Upper lobe of right lung (tissue), 1 donor: ENCODE data around the gene CCSER1. TPM values are rescaled to one million over a fixed set of nuclear protein-coding genes. Genes with fewer than 3 reads are reported as not detected.

Source experiments
- ATAC-seq: fragments of 200-7000 bp; cut with Tn5 transposase; one replicate; pipeline ENCODE4 v1.9.1; 2020; ENCODE audit warnings: mild to moderate bottlenecking, moderate library complexity
- DNase-seq: peaks from one replicate; pipeline ENCODE4 v3.0.0-alpha.2; 2020
- H3K27ac ChIP-seq: fragments of 200-600 bp; one replicate; pipeline ENCODE4 v1.8.0; 2022
- H3K27me3 ChIP-seq: fragments of 200-600 bp; one replicate; pipeline ENCODE4 v1.8.0; 2022; ENCODE audit warnings: mild to moderate bottlenecking
- H3K36me3 ChIP-seq: fragments of 200-600 bp; one replicate; pipeline ENCODE4 v1.8.0; 2022
- H3K4me1 ChIP-seq: fragments of 200-600 bp; one replicate; pipeline ENCODE4 v1.8.0; 2022
- H3K4me3 ChIP-seq: fragments of 200-600 bp; one replicate; pipeline ENCODE4 v1.8.0; 2022; ENCODE audit warnings: mild to moderate bottlenecking
- H3K9me3 ChIP-seq: fragments of 200-600 bp; one replicate; pipeline ENCODE4 v1.8.0; 2022
- intact Hi-C: fragments of 100-400 bp; cut with DNase I; formaldehyde crosslinking; loops from one replicate; pipeline ENCODE4 v1.11.0; 2022
- total RNA-seq: library from RNA; stranded (reverse); fragmentation: NEBNext Ultra II Directional; extraction: Animal tissue kit (Norgen Biotek cat#: 25700); gene quantifications from one replicate; pipeline ENCODE4 v1.2.1, GENCODE V29; 2021
- TF ChIP-seq, protein P1 (sequence below): fragments of 200-600 bp; IDR thresholded peaks from one replicate; pipeline ENCODE4 v1.8.0; 2022; ENCODE audit warnings: antibody characterized with exemption
- donor health status: DM: no; HTN: yes; CAD: no; lungs with severe emphysema.

CCSER1 gene
- total RNA-seq, 1 donor from 2014 or later, result 7.4 TPM

DNA sequence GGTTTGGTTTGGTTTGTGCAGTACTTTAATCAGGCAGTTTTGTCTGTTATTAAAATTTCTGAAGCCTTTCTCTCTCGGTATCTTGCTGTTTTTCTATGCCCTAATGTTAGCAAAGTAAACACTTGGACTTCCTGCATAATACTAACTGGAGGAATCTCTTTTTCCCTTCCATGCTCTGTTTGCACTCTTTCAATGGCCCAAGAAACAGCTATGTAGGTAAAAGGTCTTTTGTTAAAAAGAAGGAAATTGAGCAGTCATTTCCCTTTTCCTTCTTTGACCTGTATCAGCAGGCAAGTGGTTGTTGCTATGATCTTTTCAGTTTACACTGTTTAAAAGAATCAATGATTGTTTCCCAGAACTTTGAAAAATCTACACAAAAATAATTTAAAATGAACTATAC is 82.7 kb downstream of the CCSER1 start:
- TF ChIP-seq, protein P1, sequence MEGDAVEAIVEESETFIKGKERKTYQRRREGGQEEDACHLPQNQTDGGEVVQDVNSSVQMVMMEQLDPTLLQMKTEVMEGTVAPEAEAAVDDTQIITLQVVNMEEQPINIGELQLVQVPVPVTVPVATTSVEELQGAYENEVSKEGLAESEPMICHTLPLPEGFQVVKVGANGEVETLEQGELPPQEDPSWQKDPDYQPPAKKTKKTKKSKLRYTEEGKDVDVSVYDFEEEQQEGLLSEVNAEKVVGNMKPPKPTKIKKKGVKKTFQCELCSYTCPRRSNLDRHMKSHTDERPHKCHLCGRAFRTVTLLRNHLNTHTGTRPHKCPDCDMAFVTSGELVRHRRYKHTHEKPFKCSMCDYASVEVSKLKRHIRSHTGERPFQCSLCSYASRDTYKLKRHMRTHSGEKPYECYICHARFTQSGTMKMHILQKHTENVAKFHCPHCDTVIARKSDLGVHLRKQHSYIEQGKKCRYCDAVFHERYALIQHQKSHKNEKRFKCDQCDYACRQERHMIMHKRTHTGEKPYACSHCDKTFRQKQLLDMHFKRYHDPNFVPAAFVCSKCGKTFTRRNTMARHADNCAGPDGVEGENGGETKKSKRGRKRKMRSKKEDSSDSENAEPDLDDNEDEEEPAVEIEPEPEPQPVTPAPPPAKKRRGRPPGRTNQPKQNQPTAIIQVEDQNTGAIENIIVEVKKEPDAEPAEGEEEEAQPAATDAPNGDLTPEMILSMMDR, result no peak
- Histone ChIP-seq H3K36me3 (no peaks in the 10 kb centered on the region), H3K27me3 (no peaks in the 10 kb centered on the region), H3K9me3 (no peaks in the 10 kb centered on the region), H3K27ac (no peak overlapping the region), H3K4me1 (no peaks in the 10 kb centered on the region), H3K4me3 (no peak overlapping the region)
- intact Hi-C loops, result no loop called here
- ATAC-seq (no peak), DNase-seq (no peak)

DNA sequence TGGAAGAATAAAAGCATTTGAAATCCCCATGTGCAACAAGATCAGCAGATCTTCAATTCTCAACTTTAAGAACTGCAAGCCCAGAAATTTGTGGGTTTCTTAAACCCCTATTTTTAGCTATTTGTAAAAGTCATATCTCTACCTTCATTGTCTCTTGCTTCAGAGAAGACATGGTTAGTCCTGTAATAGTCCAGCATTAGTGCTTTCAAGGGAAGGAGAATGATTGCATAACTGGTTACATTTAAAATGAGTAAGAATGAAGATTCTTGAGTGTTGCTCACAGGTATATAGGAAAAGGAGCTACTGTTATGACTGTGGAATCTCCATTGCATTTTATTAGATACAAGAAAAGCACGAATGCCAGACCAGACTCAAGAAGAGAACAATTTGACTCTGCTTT is 84.0 kb downstream of the CCSER1 start:
- H3K4me1 ChIP-seq, result no peaks in the 10 kb centered on the region
- H3K36me3 ChIP-seq, result no peaks in the 10 kb centered on the region
- no peak for ATAC-seq
- DNase-seq, result no peak
- no peaks in the 10 kb centered on the region for H3K9me3 ChIP-seq
- no peaks in the 10 kb centered on the region for H3K27me3 ChIP-seq
- intact Hi-C loops, result no loop called here
- no peak overlapping the region for H3K4me3 ChIP-seq
- H3K27ac ChIP-seq, result no peak overlapping the region
- TF ChIP-seq, protein P1, result no peak

DNA sequence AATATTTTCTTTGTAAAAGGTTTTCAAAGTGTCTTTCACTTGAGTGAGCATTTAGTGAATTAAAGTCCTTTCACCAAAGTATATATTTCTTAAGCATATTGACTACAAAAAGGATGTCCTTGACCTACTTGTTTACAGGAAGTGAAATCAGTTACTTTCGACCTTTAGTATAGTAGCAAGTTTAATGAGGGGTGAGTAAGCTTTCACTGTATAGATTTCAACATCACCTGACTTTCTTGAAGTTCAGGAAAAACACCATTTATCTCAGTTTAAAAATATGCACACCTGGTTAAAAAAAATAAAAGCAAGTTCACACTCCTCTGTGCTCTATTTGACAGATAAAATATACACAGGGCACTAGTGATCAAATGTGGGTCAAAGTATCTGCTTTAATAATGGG is 88.1 kb downstream of the CCSER1 start:
- no peaks in the 10 kb centered on the region for H3K4me1 ChIP-seq
- no peak overlapping the region for H3K27ac ChIP-seq
- H3K4me3 ChIP-seq, result no peak overlapping the region
- TF ChIP-seq, protein P1, result no peak
- no peaks in the 10 kb centered on the region for H3K9me3 ChIP-seq
- H3K27me3 ChIP-seq, result no peaks in the 10 kb centered on the region
- intact Hi-C loops, result no loop called here
- ATAC-seq (no peak), DNase-seq (no peak)
- no peaks in the 10 kb centered on the region for H3K36me3 ChIP-seq

DNA sequence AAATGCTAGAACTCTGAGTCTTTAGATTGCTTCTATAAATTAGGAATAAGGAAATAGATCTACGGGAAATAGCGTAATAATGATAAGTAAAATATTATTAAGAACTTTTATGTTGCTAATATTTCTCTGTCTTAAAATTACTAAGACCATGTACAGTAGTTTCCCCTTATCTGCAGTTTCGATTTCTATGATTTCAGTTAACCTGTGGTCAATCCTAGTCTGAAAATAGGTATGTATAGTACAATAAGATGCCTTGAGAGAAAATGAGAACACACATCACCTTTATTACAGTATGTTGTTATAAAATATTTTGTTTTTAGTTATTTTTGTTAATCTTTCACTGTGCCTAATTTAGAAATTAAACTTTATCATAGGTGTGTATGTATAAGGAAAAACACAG is 92.6 kb downstream of the CCSER1 start:
- Histone ChIP-seq H3K36me3 (no peaks in the 10 kb centered on the region), H3K4me1 (no peaks in the 10 kb centered on the region), H3K27me3 (no peaks in the 10 kb centered on the region), H3K4me3 (no peak overlapping the region), H3K9me3 (no peaks in the 10 kb centered on the region), H3K27ac (no peak overlapping the region)
- no peak for DNase-seq
- intact Hi-C loops, result no loop called here
- no peak for ATAC-seq
- TF ChIP-seq, protein P1, result no peak

DNA sequence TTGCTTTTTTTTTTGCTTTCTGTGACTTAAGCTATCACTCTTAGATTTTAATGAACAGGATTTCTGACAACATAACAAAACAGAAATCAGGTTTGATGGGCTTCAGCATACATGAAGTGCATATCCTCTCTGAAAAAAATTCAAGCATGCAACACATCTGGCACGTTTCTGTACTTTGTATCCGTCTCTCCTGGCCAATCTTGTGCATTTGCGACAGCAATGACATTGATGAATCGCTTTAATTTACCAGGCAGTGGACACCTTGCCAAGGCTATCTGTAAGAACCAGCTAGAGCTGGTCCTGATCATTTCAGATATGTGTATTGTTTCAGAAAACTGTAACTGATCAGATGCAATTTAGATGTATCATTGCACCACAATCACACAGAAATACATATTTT is 93.3 kb downstream of the CCSER1 start:
- Histone ChIP-seq H3K27ac (no peak overlapping the region), H3K4me1 (no peaks in the 10 kb centered on the region), H3K36me3 (no peaks in the 10 kb centered on the region), H3K4me3 (no peak overlapping the region), H3K27me3 (no peaks in the 10 kb centered on the region), H3K9me3 (no peaks in the 10 kb centered on the region)
- DNase-seq, result no peak
- ATAC-seq, result no peak
- TF ChIP-seq, protein P1, result no peak
- intact Hi-C loops, result no loop called here

DNA sequence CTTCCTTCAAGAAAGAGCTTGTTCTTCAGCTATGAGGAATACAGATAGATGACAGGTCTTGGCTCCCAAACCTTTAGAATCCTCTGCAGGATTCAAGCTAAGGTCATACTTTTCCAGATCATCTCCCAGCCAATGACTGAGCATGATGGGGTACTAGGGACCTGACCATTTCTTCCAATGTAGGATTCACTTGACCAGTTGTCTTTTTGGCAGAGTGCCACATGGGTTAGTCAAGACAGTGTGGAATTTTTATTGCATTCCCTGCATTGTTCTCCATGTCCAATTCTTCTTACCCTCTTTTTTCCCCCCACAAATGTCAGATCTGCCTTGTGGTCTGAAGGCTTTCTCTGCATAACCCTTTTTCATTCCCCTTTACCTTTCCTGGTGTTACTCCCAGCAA is 99.5 kb downstream of the CCSER1 start:
- intact Hi-C loops, result no loop called here
- TF ChIP-seq, protein P1, result no peak
- H3K4me3 ChIP-seq, result no peak overlapping the region
- H3K36me3 ChIP-seq, result no peaks in the 10 kb centered on the region
- H3K4me1 ChIP-seq, result no peaks in the 10 kb centered on the region
- ATAC-seq (no peak), DNase-seq (no peak)
- H3K9me3 ChIP-seq, result no peaks in the 10 kb centered on the region
- no peaks in the 10 kb centered on the region for H3K27me3 ChIP-seq
- no peak overlapping the region for H3K27ac ChIP-seq
